GM12878 (cell line): Measurements from ENCODE around the gene DUOXA1. TPM values are rescaled to one million over a fixed set of nuclear protein-coding genes. Genes with fewer than 3 reads are reported as not detected.

Experiments used
- EGR1 ChIP-seq, 2 experiments: IDR thresholded peaks; 1 replicate in 1 of 2; 2 replicates in 1 of 2; pipeline ENCODE4 v1.6.1; 2011 to 2012; ENCODE audit warnings: low read depth in 2 of 2, low read length in 2 of 2, borderline replicate concordance in 1 of 2, mild to moderate bottlenecking in 1 of 2, moderate library complexity in 1 of 2
- FOXM1 ChIP-seq: IDR thresholded peaks from 2 replicates; pipeline ENCODE4 v1.6.1; 2012; ENCODE audit warnings: low read depth, mild to moderate bottlenecking, inconsistent platforms, low read length, moderate library complexity
- GATAD2B ChIP-seq: fragments of 450-650 bp; conservative IDR thresholded peaks from 2 replicates; pipeline ENCODE4 v1.6.1; 2017; ENCODE audit warnings: low read depth, mild to moderate bottlenecking, moderate library complexity
- PKNOX1 ChIP-seq: fragments of 450-650 bp; IDR thresholded peaks from 2 replicates; pipeline ENCODE4 v1.6.1; 2016; ENCODE audit warnings: mild to moderate bottlenecking
- REST ChIP-seq: IDR thresholded peaks from 2 replicates; pipeline ENCODE4 v1.6.1; 2012; ENCODE audit warnings: mild to moderate bottlenecking, low read depth, low read length
- SMC3 ChIP-seq: IDR thresholded peaks from 2 replicates; pipeline ENCODE4 v1.6.1; 2011; ENCODE audit warnings: low read length, improper control_type of control experiment, borderline replicate concordance
- ZNF384 ChIP-seq: IDR thresholded peaks from 2 replicates; pipeline ENCODE4 v1.6.1; 2012; ENCODE audit warnings: low read depth, mild to moderate bottlenecking, low read length, improper control_type of control experiment, borderline replicate concordance
- ZNF622 ChIP-seq: fragments of 450-650 bp; IDR thresholded peaks from 2 replicates; pipeline ENCODE4 v1.6.1; 2017; ENCODE audit warnings: mild to moderate bottlenecking, inconsistent platforms
- polyA plus RNA-seq, 11 experiments: library from polyadenylated mRNA; depleted of rRNA in 4 of 11; unstranded in 6 of 11; stranded (reverse) in 5 of 11; fragments of >200 nt; fragmentation: Nextera tagmentation in 4 of 11; fragmentation: Illumina TruSeq in 1 of 11; extraction: Ambion mirVana in 4 of 11; extraction: Trizol in 1 of 11; gene quantifications; 1 replicate in 1 of 11; 2 replicates in 10 of 11; pipeline versions ENCODE4 v1.2.1 to v1.2.3, GENCODE V29; 2011 to 2016; ENCODE audit warnings: inconsistent platforms in 2 of 11, missing spikeins in 2 of 11, low read depth in 1 of 11
- total RNA-seq, 4 experiments: library from RNA; depleted of rRNA in 3 of 4; stranded (reverse); fragments of >200 nt in 3 of 4; fragmentation: Illumina TruSeq in 1 of 4; extraction: Trizol in 1 of 4; gene quantifications; 2 replicates each; pipeline versions ENCODE4 v1.2.1 to v1.2.3, GENCODE V29; 2013 to 2021

Gene DUOXA1
- total and polyA plus RNA-seq, 10 of the 15 experiments (the other 5 are each of a cell fraction or from before 2014, with no cell fraction given), result 0.08 TPM; not detected in 9

- peak in 1 of 2 experiments; percentile 65; a peak in 2 of 3 replicates for TF ChIP-seq EGR1 (IDR thresholded peaks at IDR 0.05; ENCODE audit: borderline replicate concordance in 1 of 2, low read depth in 2 of 2, low read length in 2 of 2)
- TF ChIP-seq ZNF384, result no peak
- no peak for TF ChIP-seq ZNF622
- peak; percentile 75; the same call in 1 of the 2 replicates for TF ChIP-seq GATAD2B
- 0 out of 2 replicates have a peak, but pooled peaks have one; percentile 5 for TF ChIP-seq SMC3
- TF ChIP-seq REST, result no peak
- 0 out of 2 replicates have a peak, but pooled peaks have one; percentile 15 for TF ChIP-seq PKNOX1
- TF ChIP-seq FOXM1, result no peak
- TF ChIP-seq, all 136 proteins: peak for 41
These were observed 37.4 kb upstream of the DUOXA1 start (continued) for GRCh38 chr15:45166834-45167630.
